Measurements from ENCODE around the gene ZNF574.

- TF ChIP-seq CTCF (IDR thresholded peaks at IDR 0.05; ENCODE audit: extremely low read depth in 1 of 2, insufficient read depth in 1 of 2, low read depth in 1 of 2, low read length in 2 of 2), result no peak
- TF ChIP-seq JUN (IDR thresholded peaks at IDR 0.05; ENCODE audit: borderline replicate concordance, insufficient read depth, insufficient read length, low read depth), result no peak
Measured at GRCh38 chr19:42064432-42064831, 11.5 kb upstream of the ZNF574 start.

All from endothelial cell of umbilical vein (primary cell).